ENCODE results near the gene ERN1. TPM values are rescaled to one million over a fixed set of nuclear protein-coding genes. Genes with fewer than 3 reads are reported as not detected.

The ERN1 gene
- total and polyA plus RNA-seq, 2 of the 13 experiments (the other 11 are each of a cell fraction or from before 2014, with no cell fraction given) = 6.0 to 12.7 TPM

- TF ChIP-seq ZNF788 (CRISPR knock-in tag; IDR thresholded peaks at IDR 0.05; ENCODE audit: borderline replicate concordance) = peak; percentile 12; the same call in 1 of the 2 replicates
- TF ChIP-seq ZSCAN21 (CRISPR knock-in tag; IDR thresholded peaks at IDR 0.05; ENCODE audit: borderline replicate concordance) = peak; percentile 32
- TF ChIP-seq ZEB1 (IDR thresholded peaks at IDR 0.05; ENCODE audit: insufficient replicate concordance, low read depth) = no peak
- TF ChIP-seq, protein P1, sequence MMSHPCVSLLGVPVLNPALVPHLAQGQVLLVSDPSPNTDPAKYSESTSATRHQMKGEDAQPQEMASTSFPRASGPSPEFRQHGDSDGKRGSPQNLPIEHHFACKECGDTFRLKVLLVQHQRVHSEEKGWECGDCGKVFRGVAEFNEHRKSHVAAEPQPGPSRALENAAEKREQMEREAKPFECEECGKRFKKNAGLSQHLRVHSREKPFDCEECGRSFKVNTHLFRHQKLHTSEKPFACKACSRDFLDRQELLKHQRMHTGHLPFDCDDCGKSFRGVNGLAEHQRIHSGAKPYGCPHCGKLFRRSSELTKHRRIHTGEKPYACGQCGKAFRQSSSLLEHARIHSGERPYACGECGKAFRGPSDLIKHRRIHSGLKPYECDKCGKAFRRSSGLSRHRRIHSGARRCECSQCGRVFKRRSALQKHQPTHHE (CRISPR knock-in tag; IDR thresholded peaks at IDR 0.05; ENCODE audit: borderline replicate concordance) = no peak
- TF ChIP-seq TRIM24 (CRISPR knock-in tag; IDR thresholded peaks at IDR 0.05) = no peak
- TF ChIP-seq, protein P2, sequence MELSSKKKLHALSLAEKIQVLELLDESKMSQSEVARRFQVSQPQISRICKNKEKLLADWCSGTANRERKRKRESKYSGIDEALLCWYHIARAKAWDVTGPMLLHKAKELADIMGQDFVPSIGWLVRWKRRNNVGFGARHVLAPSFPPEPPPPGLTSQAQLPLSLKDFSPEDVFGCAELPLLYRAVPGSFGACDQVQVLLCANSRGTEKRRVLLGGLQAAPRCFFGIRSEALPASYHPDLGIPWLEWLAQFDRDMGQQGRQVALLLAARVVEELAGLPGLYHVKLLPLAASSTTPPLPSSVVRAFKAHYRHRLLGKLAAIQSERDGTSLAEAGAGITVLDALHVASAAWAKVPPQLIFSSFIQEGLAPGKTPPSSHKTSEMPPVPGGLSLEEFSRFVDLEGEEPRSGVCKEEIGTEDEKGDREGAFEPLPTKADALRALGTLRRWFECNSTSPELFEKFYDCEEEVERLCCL (CRISPR knock-in tag; IDR thresholded peaks at IDR 0.05; ENCODE audit: borderline replicate concordance) = no peak
- no peak for TF ChIP-seq SETDB1 (CRISPR knock-in tag; IDR thresholded peaks at IDR 0.05; ENCODE audit: borderline replicate concordance)
- no peak for TF ChIP-seq DBP (CRISPR knock-in tag; IDR thresholded peaks at IDR 0.05; ENCODE audit: not compliant biosample characterization)
- no peak for TF ChIP-seq ZNF282 (IDR thresholded peaks at IDR 0.05; ENCODE audit: partially characterized antibody)
- TF ChIP-seq ZNF768 (CRISPR knock-in tag; IDR thresholded peaks at IDR 0.05) = peak; percentile 87
- TF ChIP-seq THAP9 (CRISPR knock-in tag; IDR thresholded peaks at IDR 0.05; ENCODE audit: borderline replicate concordance) = peak; percentile 55
- no peak for TF ChIP-seq HOXA7 (CRISPR knock-in tag; IDR thresholded peaks at IDR 0.05)
- TF ChIP-seq ZNF549 (CRISPR knock-in tag; IDR thresholded peaks at IDR 0.05) = no peak
- TF ChIP-seq MLX (CRISPR knock-in tag; IDR thresholded peaks at IDR 0.05) = no peak; the same call in 1 of the 2 replicates
- TF ChIP-seq GZF1 (CRISPR knock-in tag; IDR thresholded peaks at IDR 0.05) = no peak
- TF ChIP-seq MIER2 (CRISPR knock-in tag; IDR thresholded peaks at IDR 0.05) = 0 out of 2 replicates have a peak, but pooled peaks have one; percentile 45
- TF ChIP-seq TOPORS (CRISPR knock-in tag; IDR thresholded peaks at IDR 0.05) = no peak; the same call in 1 of the 2 replicates
- no peak for TF ChIP-seq TERF1 (CRISPR knock-in tag; IDR thresholded peaks at IDR 0.05)
- peak; percentile 23; the same call in 1 of the 2 replicates for TF ChIP-seq SP5 (CRISPR knock-in tag; IDR thresholded peaks at IDR 0.05; ENCODE audit: borderline replicate concordance, low read depth)
- peak; percentile 64; the same call in 1 of the 2 replicates for TF ChIP-seq ZNF350 (CRISPR knock-in tag; IDR thresholded peaks at IDR 0.05; ENCODE audit: borderline replicate concordance, low read depth)
- TF ChIP-seq MED8 (CRISPR knock-in tag; IDR thresholded peaks at IDR 0.05; ENCODE audit: insufficient replicate concordance) = peak; percentile 77
These were observed 26.0 kb upstream of the ERN1 start (continued) for GRCh38 chr17:64155751-64156544.

All from HepG2 (cell line).